Common myeloid progenitor, CD34-positive (primary cell): Measurements from ENCODE around the gene CIRBP.

ENCODE experiments used
- CTCF ChIA-PET: fragments of 350-600 bp; sonication (Branson Sonifier 250); formaldehyde crosslinking; loops from one replicate; lab custom pipeline; 2021; ENCODE audit warnings: antibody characterized with exemption; lab: Charles Lee
- POLR2A ChIA-PET: fragments of 350-600 bp; sonication (Branson Sonifier 250); formaldehyde crosslinking; loops from one replicate; lab custom pipeline; 2021; ENCODE audit warnings: antibody characterized with exemption; lab: Charles Lee
- DNase-seq, 3 donors: peaks; one replicate each; pipeline versions ENCODE4 v3.0.0 to v3.0.0-alpha.2; 2013
- H3K27ac ChIP-seq, 2 experiments: 1 replicate in 1 of 2; 2 replicates in 1 of 2; pipeline ENCODE4 v1.7.0; 2013; ENCODE audit warnings: inconsistent platforms in 2 of 2, low read length in 2 of 2, mild to moderate bottlenecking in 2 of 2, low read depth in 1 of 2, moderate library complexity in 1 of 2; ENCODE audit not compliant: severe bottlenecking in 2 of 2, insufficient read depth in 1 of 2, poor library complexity in 1 of 2
- H3K27me3 ChIP-seq, 5 experiments: replicated peaks in 2 of 5; 1 replicate in 3 of 5; 2 replicates in 2 of 5; pipeline versions ENCODE4 v1.6.1 to v1.7.0; 2013; ENCODE audit warnings: low read length in 4 of 5, mild to moderate bottlenecking in 2 of 5, moderate library complexity in 2 of 5, inconsistent platforms in 1 of 5; ENCODE audit not compliant: insufficient read depth in 5 of 5, control insufficient read depth in 4 of 5
- H3K36me3 ChIP-seq, 4 experiments: 1 replicate in 2 of 4; 2 replicates in 2 of 4; pipeline versions ENCODE4 v1.6.1 to v1.7.0; 2013; ENCODE audit warnings: low read length in 3 of 4, control low read depth in 1 of 4, mild to moderate bottlenecking in 1 of 4; ENCODE audit not compliant: control insufficient read depth in 4 of 4, insufficient read depth in 4 of 4
- H3K4me1 ChIP-seq, 4 experiments: 1 replicate in 3 of 4; 2 replicates in 1 of 4; pipeline versions ENCODE4 v1.6.1 to v1.7.1; 2013; ENCODE audit warnings: low read length in 3 of 4, mild to moderate bottlenecking in 3 of 4, control low read depth in 1 of 4, inconsistent platforms in 1 of 4, moderate library complexity in 1 of 4; ENCODE audit not compliant: control insufficient read depth in 4 of 4, insufficient read depth in 4 of 4; ENCODE audit errors: control extremely low read depth in 1 of 4
- H3K4me3 ChIP-seq, 7 experiments: 1 replicate in 4 of 7; 2 replicates in 3 of 7; pipeline versions ENCODE4 v1.5.1 to v1.7.0; 2013; ENCODE audit warnings: mild to moderate bottlenecking in 7 of 7, low read length in 6 of 7, moderate library complexity in 6 of 7, inconsistent platforms in 2 of 7, low read depth in 2 of 7, control low read depth in 1 of 7; ENCODE audit not compliant: insufficient read depth in 4 of 7, control insufficient read depth in 1 of 7; ENCODE audit errors: extremely low read depth in 1 of 7
- H3K9me3 ChIP-seq, 5 experiments: 1 replicate in 4 of 5; 2 replicates in 1 of 5; pipeline versions ENCODE4 v1.6.1 to v1.7.1; 2013; ENCODE audit warnings: low read length in 4 of 5, mild to moderate bottlenecking in 2 of 5, inconsistent platforms in 1 of 5, low read depth in 1 of 5, moderate library complexity in 1 of 5; ENCODE audit not compliant: control insufficient read depth in 4 of 5, insufficient read depth in 2 of 5; ENCODE audit errors: control extremely low read depth in 1 of 5
- WGBS: methylation state at CpG from one replicate; pipeline ENCODE4 v1.1.5; 2013; ENCODE audit not compliant: insufficient coverage; 5-methylcytosine and 5-hydroxymethylcytosine counted together

CIRBP gene

GRCh38 chr19:1223018-1223855, 45.9 kb upstream of the CIRBP start:
- H3K9me3 ChIP-seq: no peaks in the 10 kb centered on the region
- H3K4me3 ChIP-seq: no peak overlapping the region
- peak in 2 of 3 donors; percentile 52 to 59 for DNase-seq
- 92% methylated on average over 38 of the region's 48 CpGs for WGBS
- H3K27ac ChIP-seq: no peak overlapping the region
- CTCF ChIA-PET: interaction anchor here (0.9 to 4.6 kb wide), 10 partner anchors 11 to 159 kb away, joined by 3 to 33 read pairs (median 5); partner anchors contain the start of gene ATP5F1D
- peaks cover 2 to 79% (median 49%) of the 10 kb centered on the region in 4 experiments for H3K36me3 ChIP-seq
- no peaks in the 10 kb centered on the region for H3K27me3 ChIP-seq
- POLR2A ChIA-PET: interaction anchor here (0.6 to 0.9 kb wide), 2 partner anchors 17 to 46 kb away, joined by 3 read pairs; no protein-coding TSS in a partner anchor
- H3K4me1 ChIP-seq: peaks cover 0 to 3% (median 0%) of the 10 kb centered on the region in 4 experiments

GRCh38 chr19:1224047-1224825, 44.9 kb upstream of the CIRBP start:
- H3K9me3 ChIP-seq: no peaks in the 10 kb centered on the region
- DNase-seq: no peak
- H3K4me1 ChIP-seq: no peaks in the 10 kb centered on the region
- H3K36me3 ChIP-seq: peaks cover 2 to 79% (median 48%) of the 10 kb centered on the region in 4 experiments
- CTCF ChIA-PET: interaction anchor here (1.0 to 4.6 kb wide), 4 partner anchors 12 to 90 kb away, joined by 4 to 33 read pairs (median 8); no protein-coding TSS in a partner anchor
- no peaks in the 10 kb centered on the region for H3K27me3 ChIP-seq
- H3K4me3 ChIP-seq: no peak overlapping the region
- 97% methylated on average over 14 of the region's 16 CpGs for WGBS
- POLR2A ChIA-PET: interaction anchor here (0.6 to 0.7 kb wide), 2 partner anchors 15 to 45 kb away, joined by 3 to 5 read pairs; no protein-coding TSS in a partner anchor
- no peak overlapping the region for H3K27ac ChIP-seq

- ChIA-PET POLR2A (interaction anchor here (0.7 kb wide), 1 partner anchor 16 kb away, joined by 5 read pairs; no protein-coding TSS in a partner anchor), CTCF (no interaction called here)
- 96% methylated on average over 15 of the region's 16 CpGs for WGBS
- DNase-seq: no peak
- Histone ChIP-seq H3K9me3 (no peaks in the 10 kb centered on the region), H3K4me3 (no peak overlapping the region), H3K27ac (no peak overlapping the region), H3K36me3 (peaks cover 2 to 77% (median 47%) of the 10 kb centered on the region in 4 experiments), H3K4me1 (no peaks in the 10 kb centered on the region), H3K27me3 (no peaks in the 10 kb centered on the region)
Measured at GRCh38 chr19:1224847-1225246, 44.3 kb upstream of the CIRBP start.

GRCh38 chr19:1225440-1226226, 43.5 kb upstream of the CIRBP start:
- DNase-seq: no peak
- H3K4me3 ChIP-seq: no peak overlapping the region
- CTCF ChIA-PET: interaction anchor here (1.1 to 1.2 kb wide), 3 partner anchors 9 to 21 kb away, joined by 3 to 5 read pairs (median 4); no protein-coding TSS in a partner anchor
- POLR2A ChIA-PET: no interaction called here
- H3K27me3 ChIP-seq: no peaks in the 10 kb centered on the region
- no peaks in the 10 kb centered on the region for H3K9me3 ChIP-seq
- H3K27ac ChIP-seq: no peak overlapping the region
- peaks cover 2 to 69% (median 43%) of the 10 kb centered on the region in 4 experiments for H3K36me3 ChIP-seq
- H3K4me1 ChIP-seq: no peaks in the 10 kb centered on the region
- WGBS: 96% methylated on average over 23 of the region's 29 CpGs

GRCh38 chr19:1226227-1226518, 43.0 kb upstream of the CIRBP start:
- 97% methylated on average over 11 of the region's 11 CpGs for WGBS
- no peak overlapping the region for H3K4me3 ChIP-seq
- ChIA-PET CTCF (interaction anchor here (1.1 to 1.2 kb wide), 3 partner anchors 8 to 21 kb away, joined by 3 to 5 read pairs (median 4); no protein-coding TSS in a partner anchor), POLR2A (no interaction called here)
- no peaks in the 10 kb centered on the region for H3K27me3 ChIP-seq
- no peaks in the 10 kb centered on the region for H3K4me1 ChIP-seq
- H3K27ac ChIP-seq: no peak overlapping the region
- peaks cover 2 to 64% (median 40%) of the 10 kb centered on the region in 4 experiments for H3K36me3 ChIP-seq
- DNase-seq: no peak
- no peaks in the 10 kb centered on the region for H3K9me3 ChIP-seq

GRCh38 chr19:1226522-1227303, 42.4 kb upstream of the CIRBP start:
- Histone ChIP-seq H3K36me3 (peaks cover 2 to 59% (median 37%) of the 10 kb centered on the region in 4 experiments), H3K27ac (no peak overlapping the region), H3K9me3 (no peaks in the 10 kb centered on the region), H3K27me3 (no peaks in the 10 kb centered on the region), H3K4me3 (no peak overlapping the region), H3K4me1 (peaks cover 0 to under 1% (median 0%) of the 10 kb centered on the region in 4 experiments)
- CTCF ChIA-PET: interaction anchor here (1.1 to 1.2 kb wide), 3 partner anchors 8 to 22 kb away, joined by 3 to 4 read pairs (median 3); no protein-coding TSS in a partner anchor
- WGBS: 98% methylated on average over 35 of the region's 50 CpGs
- POLR2A ChIA-PET: no interaction called here
- no peak for DNase-seq
